GM23338 (cell line): ENCODE results near the gene KCNAB1. TPM values are rescaled to one million over a fixed set of nuclear protein-coding genes. Genes with fewer than 3 reads are reported as not detected.

Source experiments
- ATAC-seq: fragments of 200-7000 bp; cut with Tn5 transposase; 3 replicates; pipeline ENCODE4 v1.9.1; 2020
- DNase-seq: peaks from one replicate; pipeline ENCODE4 v3.0.0-alpha.2; 2015; ENCODE audit warnings: low spot score
- H2AFZ ChIP-seq: fragments of 200-600 bp; sonication (generic); 2 replicates; pipeline ENCODE4 v1.8.0; 2016; ENCODE audit warnings: antibody characterized with exemption, mild to moderate bottlenecking, moderate library complexity
- H3F3A ChIP-seq: fragments of 200-600 bp; sonication (generic); replicated peaks from 2 replicates; pipeline ENCODE4 v1.8.0; 2017; ENCODE audit warnings: antibody characterized with exemption, mixed run types, low read depth
- H3K27ac ChIP-seq: fragments of 200-600 bp; sonication (generic); 2 replicates; pipeline ENCODE4 v1.6.1; 2016; ENCODE audit warnings: low read depth
- H3K27me3 ChIP-seq: fragments of 200-600 bp; sonication (generic); 2 replicates; pipeline ENCODE4 v1.8.0; 2016; ENCODE audit warnings: mild to moderate bottlenecking, mixed run types, moderate library complexity; ENCODE audit not compliant: insufficient read depth
- H3K36me3 ChIP-seq: fragments of 200-600 bp; sonication (generic); 2 replicates; pipeline ENCODE4 v1.8.0; 2016; ENCODE audit warnings: mild to moderate bottlenecking; ENCODE audit not compliant: insufficient read depth
- H3K4me1 ChIP-seq: fragments of 200-600 bp; sonication (generic); 2 replicates; pipeline ENCODE4 v1.8.0; 2016; ENCODE audit warnings: mild to moderate bottlenecking, moderate library complexity; ENCODE audit not compliant: insufficient read depth
- H3K4me2 ChIP-seq: fragments of 200-600 bp; sonication (generic); 2 replicates; pipeline ENCODE4 v1.7.1; 2017; ENCODE audit warnings: mixed run types
- H3K4me3 ChIP-seq: fragments of 200-600 bp; sonication (generic); 2 replicates; pipeline ENCODE4 v1.6.1; 2016; ENCODE audit warnings: mixed run types
- H3K79me2 ChIP-seq: fragments of 200-600 bp; sonication (generic); replicated peaks from 2 replicates; pipeline ENCODE4 v1.8.0; 2017; ENCODE audit warnings: mild to moderate bottlenecking; ENCODE audit not compliant: insufficient read depth
- H3K9me2 ChIP-seq: fragments of 200-600 bp; sonication (generic); 2 replicates; pipeline ENCODE4 v1.8.0; 2017; ENCODE audit not compliant: insufficient read depth
- H4K20me1 ChIP-seq: fragments of 200-600 bp; sonication (generic); replicated peaks from 2 replicates; pipeline ENCODE4 v1.8.0; 2017; ENCODE audit warnings: mild to moderate bottlenecking; ENCODE audit not compliant: insufficient read depth
- H3K27ac Mint-ChIP-seq: 2 replicates; pipeline ENCODE4 v1.8.0; 2020; ENCODE audit warnings: inconsistent platforms, mild to moderate bottlenecking, moderate library complexity, mixed read lengths
- H3K27me3 Mint-ChIP-seq: 3 replicates; pipeline ENCODE4 v1.8.0; 2022; ENCODE audit warnings: low read depth, mild to moderate bottlenecking, moderate library complexity, mixed read lengths, inconsistent platforms; ENCODE audit not compliant: insufficient read depth, poor library complexity
- H3K36me3 Mint-ChIP-seq: 3 replicates; pipeline ENCODE4 v1.8.0; 2021; ENCODE audit warnings: low read depth, mild to moderate bottlenecking, inconsistent platforms, moderate library complexity, mixed read lengths
- H3K4me1 Mint-ChIP-seq: 3 replicates; pipeline ENCODE4 v1.8.0; 2020; ENCODE audit warnings: mild to moderate bottlenecking, inconsistent platforms, mixed read lengths
- H3K4me3 Mint-ChIP-seq: 3 replicates; pipeline ENCODE4 v1.8.0; 2021; ENCODE audit warnings: moderate library complexity, mild to moderate bottlenecking, inconsistent platforms, mixed read lengths
- H3K9me3 Mint-ChIP-seq: 3 replicates; pipeline ENCODE4 v1.8.0; 2020; ENCODE audit warnings: moderate library complexity, mild to moderate bottlenecking, inconsistent platforms, mixed read lengths
- CREB1 ChIP-seq: fragments of 250-450 bp; sonication (Bioruptor Pico); IDR thresholded peaks from 2 replicates; pipeline ENCODE4 v1.5.0; 2020; ENCODE audit warnings: low read depth, mild to moderate bottlenecking, moderate library complexity
- CTCF ChIP-seq, 2 experiments: fragments of 200-600 bp in 1 of 2; sonication (generic) in 1 of 2; conservative IDR thresholded peaks; 2 replicates each; pipeline versions ENCODE4 v1.5.1 to v1.6.1; 2016 to 2017; ENCODE audit warnings: antibody characterized with exemption in 2 of 2, low read depth in 2 of 2, mild to moderate bottlenecking in 2 of 2, moderate library complexity in 1 of 2
- ETS1 ChIP-seq: IDR thresholded peaks from 2 replicates; pipeline ENCODE4 v1.6.1; 2016; ENCODE audit warnings: antibody characterized with exemption
- EZH2 ChIP-seq: fragments of 200-600 bp; sonication (generic); IDR thresholded peaks from one replicate; pipeline ENCODE4 v1.8.0; 2017; ENCODE audit warnings: antibody characterized with exemption, mild to moderate bottlenecking, low read depth; ENCODE audit not compliant: unreplicated experiment
- EZH2phosphoT487 ChIP-seq: fragments of 200-600 bp; sonication (generic); IDR thresholded peaks from one replicate; pipeline ENCODE4 v1.8.1; 2018; ENCODE audit warnings: antibody characterized with exemption; ENCODE audit not compliant: unreplicated experiment
- JUNB ChIP-seq: IDR thresholded peaks from one replicate; pipeline ENCODE4 v1.6.1; 2016; ENCODE audit warnings: antibody characterized with exemption; ENCODE audit not compliant: unreplicated experiment
- NANOG ChIP-seq: IDR thresholded peaks from 2 replicates; pipeline ENCODE4 v1.6.1; 2016; ENCODE audit warnings: antibody characterized with exemption, borderline replicate concordance
- POLR2AphosphoS5 ChIP-seq: IDR thresholded peaks from 2 replicates; pipeline ENCODE4 v1.6.1; 2016; ENCODE audit warnings: antibody characterized with exemption, low read depth
- STAT1 ChIP-seq: IDR thresholded peaks from one replicate; pipeline ENCODE4 v1.6.1; 2016; ENCODE audit warnings: antibody characterized with exemption; ENCODE audit not compliant: unreplicated experiment
- ZNF114 ChIP-seq: fragments of 250-450 bp; sonication (Bioruptor Pico); IDR thresholded peaks from 2 replicates; pipeline ENCODE4 v1.5.0; 2020; ENCODE audit warnings: mild to moderate bottlenecking, moderate library complexity
- ZNF331 ChIP-seq: fragments of 250-450 bp; sonication (Bioruptor Pico); IDR thresholded peaks from 2 replicates; pipeline ENCODE4 v1.5.0; 2020; ENCODE audit warnings: low read depth, mild to moderate bottlenecking, moderate library complexity
- ZNF462 ChIP-seq: fragments of 250-450 bp; sonication (Bioruptor Pico); IDR thresholded peaks from 2 replicates; pipeline ENCODE4 v1.5.0; 2020; ENCODE audit warnings: mild to moderate bottlenecking, moderate library complexity
- polyA plus RNA-seq: library from polyadenylated mRNA; unstranded; fragments of >200 nt; fragmentation: Nextera tagmentation; extraction: Ambion mirVana; gene quantifications from 2 replicates; pipeline ENCODE4 v1.2.1, GENCODE V29; 2016
- total RNA-seq: library from RNA; depleted of rRNA; stranded (reverse); fragments of >200 nt; shearing (Covaris generic); gene quantifications from 2 replicates; pipeline ENCODE4 v1.2.3, GENCODE V29; 2014
- TF ChIP-seq, protein P1 (sequence below): IDR thresholded peaks from one replicate; pipeline ENCODE4 v1.6.1; 2018; ENCODE audit warnings: antibody characterized with exemption; ENCODE audit not compliant: unreplicated experiment

KCNAB1 gene
- total and polyA plus RNA-seq, 2 experiments from 2014 or later, result 0.69 to 2.6 TPM

DNA sequence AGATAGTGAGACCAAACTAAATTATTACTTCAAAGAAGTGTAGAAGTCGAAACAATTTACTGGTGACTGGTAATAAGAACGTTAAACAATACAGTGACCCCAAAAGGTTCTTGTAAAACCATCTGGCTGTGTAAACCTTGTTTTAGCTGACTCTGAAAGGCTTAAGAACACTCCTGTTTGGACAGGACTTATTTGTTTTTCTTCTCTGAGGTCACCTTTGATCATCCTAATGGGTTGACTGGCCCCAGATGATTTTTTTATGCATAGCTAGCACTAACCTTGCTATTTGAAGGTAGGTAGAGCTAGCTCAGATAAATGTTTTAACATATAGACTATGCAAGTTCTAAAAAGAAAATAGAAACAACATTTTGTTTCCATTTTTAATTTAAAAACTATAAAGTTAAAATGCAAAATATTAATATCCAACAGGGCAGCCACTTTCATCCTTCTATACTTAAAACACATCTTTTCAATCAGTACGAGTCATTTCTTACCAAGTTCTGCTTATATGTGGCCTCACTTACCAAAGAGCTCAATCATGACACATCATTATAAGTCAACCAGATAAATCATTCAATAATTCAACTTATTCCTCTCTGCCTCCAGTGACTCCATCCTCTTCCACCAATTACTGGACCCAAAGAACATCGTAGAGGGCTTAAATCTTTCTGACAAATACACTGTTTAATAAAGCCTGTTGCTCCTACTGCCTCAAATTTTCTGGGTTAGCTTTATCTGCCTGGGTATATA is 275.8 kb downstream of the KCNAB1 start:
- Histone ChIP-seq H3F3A (no peaks in the 10 kb centered on the region), H2AFZ (no peak overlapping the region), H3K4me1 (no peaks in the 10 kb centered on the region; the same call in 1 of the 2 replicates), H3K4me3 (no peak overlapping the region), H3K27ac (no peak overlapping the region), H3K9me2 (peaks cover 5% of the 10 kb centered on the region; the same call in 1 of the 2 replicates), H4K20me1 (no peaks in the 10 kb centered on the region), H3K4me2 (no peak overlapping the region), H3K36me3 (no peaks in the 10 kb centered on the region), H3K27me3 (no peaks in the 10 kb centered on the region), H3K79me2 (no peaks in the 10 kb centered on the region)
- no peak for ATAC-seq
- DNase-seq, result no peak
- TF ChIP-seq JUNB, result no peak
- no peak for TF ChIP-seq NANOG
- no peak for TF ChIP-seq ZNF331
- no peak for TF ChIP-seq CREB1 (CRISPR knock-in tag)
- no peak for TF ChIP-seq STAT1
- TF ChIP-seq, protein P1, sequence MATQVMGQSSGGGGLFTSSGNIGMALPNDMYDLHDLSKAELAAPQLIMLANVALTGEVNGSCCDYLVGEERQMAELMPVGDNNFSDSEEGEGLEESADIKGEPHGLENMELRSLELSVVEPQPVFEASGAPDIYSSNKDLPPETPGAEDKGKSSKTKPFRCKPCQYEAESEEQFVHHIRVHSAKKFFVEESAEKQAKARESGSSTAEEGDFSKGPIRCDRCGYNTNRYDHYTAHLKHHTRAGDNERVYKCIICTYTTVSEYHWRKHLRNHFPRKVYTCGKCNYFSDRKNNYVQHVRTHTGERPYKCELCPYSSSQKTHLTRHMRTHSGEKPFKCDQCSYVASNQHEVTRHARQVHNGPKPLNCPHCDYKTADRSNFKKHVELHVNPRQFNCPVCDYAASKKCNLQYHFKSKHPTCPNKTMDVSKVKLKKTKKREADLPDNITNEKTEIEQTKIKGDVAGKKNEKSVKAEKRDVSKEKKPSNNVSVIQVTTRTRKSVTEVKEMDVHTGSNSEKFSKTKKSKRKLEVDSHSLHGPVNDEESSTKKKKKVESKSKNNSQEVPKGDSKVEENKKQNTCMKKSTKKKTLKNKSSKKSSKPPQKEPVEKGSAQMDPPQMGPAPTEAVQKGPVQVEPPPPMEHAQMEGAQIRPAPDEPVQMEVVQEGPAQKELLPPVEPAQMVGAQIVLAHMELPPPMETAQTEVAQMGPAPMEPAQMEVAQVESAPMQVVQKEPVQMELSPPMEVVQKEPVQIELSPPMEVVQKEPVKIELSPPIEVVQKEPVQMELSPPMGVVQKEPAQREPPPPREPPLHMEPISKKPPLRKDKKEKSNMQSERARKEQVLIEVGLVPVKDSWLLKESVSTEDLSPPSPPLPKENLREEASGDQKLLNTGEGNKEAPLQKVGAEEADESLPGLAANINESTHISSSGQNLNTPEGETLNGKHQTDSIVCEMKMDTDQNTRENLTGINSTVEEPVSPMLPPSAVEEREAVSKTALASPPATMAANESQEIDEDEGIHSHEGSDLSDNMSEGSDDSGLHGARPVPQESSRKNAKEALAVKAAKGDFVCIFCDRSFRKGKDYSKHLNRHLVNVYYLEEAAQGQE, result no peak
- no peak for TF ChIP-seq POLR2AphosphoS5
- no peak for TF ChIP-seq EZH2phosphoT487
- no peak for TF ChIP-seq EZH2
- no peak for TF ChIP-seq CTCF (conservative IDR thresholded peaks at IDR 0.05; ENCODE audit: low read depth in 2 of 2)
- TF ChIP-seq ZNF462, result no peak
- TF ChIP-seq ETS1, result no peak
- no peak for TF ChIP-seq ZNF114 (CRISPR knock-in tag)
- H3K27ac Mint-ChIP-seq, result no peak overlapping the region
- H3K27me3 Mint-ChIP-seq, result no peaks in the 10 kb centered on the region
- no peak overlapping the region for H3K4me3 Mint-ChIP-seq
- no peaks in the 10 kb centered on the region for H3K9me3 Mint-ChIP-seq
- peaks cover 5% of the 10 kb centered on the region; the same call in 1 of the 3 replicates for H3K4me1 Mint-ChIP-seq
- H3K36me3 Mint-ChIP-seq, result no peaks in the 10 kb centered on the region
